ENCODE measurements around the gene TEX19.

The TEX19 gene

DNA sequence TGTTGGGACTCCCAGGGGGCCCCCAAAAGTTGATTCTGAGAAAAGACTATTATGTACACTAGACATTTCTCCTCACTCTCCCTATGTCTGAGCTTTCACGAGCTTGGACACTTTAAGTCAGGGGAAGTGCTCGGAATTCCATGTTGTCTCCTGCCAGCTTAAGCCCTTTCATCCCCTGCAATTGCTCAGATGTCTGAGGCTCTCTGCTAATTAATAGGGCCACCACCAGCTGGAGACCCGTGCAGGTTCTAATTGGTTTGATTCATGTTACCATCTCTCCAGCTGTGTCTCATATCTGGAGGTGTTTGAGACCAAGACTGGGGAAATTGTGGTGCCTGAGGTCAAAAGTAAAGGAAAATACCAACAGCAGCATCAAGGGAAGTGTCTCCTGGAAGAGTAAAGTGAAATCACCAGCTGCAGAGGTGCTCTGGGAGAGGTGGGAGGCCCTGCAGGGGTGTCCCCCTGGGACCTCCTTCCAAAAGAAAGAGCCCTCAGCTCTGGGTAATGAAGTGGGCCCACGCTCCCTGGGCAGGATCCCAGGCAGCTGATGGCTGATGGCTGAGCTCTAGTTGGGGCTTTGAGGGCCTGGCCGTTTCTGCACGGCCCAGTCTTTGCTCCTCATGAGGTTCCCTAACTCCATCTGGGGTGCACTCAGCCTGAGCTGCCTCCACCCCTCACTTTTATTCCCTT is 6.7 kb downstream of the TEX19 start:
- no peaks in the 10 kb centered on the region for H3K9me2 ChIP-seq (ENCODE audit: low read depth, low read length)
- TF ChIP-seq EZH2 (IDR thresholded peaks at IDR 0.05; ENCODE audit: borderline replicate concordance, low read length): no peak
- TF ChIP-seq, protein P1, sequence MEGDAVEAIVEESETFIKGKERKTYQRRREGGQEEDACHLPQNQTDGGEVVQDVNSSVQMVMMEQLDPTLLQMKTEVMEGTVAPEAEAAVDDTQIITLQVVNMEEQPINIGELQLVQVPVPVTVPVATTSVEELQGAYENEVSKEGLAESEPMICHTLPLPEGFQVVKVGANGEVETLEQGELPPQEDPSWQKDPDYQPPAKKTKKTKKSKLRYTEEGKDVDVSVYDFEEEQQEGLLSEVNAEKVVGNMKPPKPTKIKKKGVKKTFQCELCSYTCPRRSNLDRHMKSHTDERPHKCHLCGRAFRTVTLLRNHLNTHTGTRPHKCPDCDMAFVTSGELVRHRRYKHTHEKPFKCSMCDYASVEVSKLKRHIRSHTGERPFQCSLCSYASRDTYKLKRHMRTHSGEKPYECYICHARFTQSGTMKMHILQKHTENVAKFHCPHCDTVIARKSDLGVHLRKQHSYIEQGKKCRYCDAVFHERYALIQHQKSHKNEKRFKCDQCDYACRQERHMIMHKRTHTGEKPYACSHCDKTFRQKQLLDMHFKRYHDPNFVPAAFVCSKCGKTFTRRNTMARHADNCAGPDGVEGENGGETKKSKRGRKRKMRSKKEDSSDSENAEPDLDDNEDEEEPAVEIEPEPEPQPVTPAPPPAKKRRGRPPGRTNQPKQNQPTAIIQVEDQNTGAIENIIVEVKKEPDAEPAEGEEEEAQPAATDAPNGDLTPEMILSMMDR (IDR thresholded peaks at IDR 0.05; ENCODE audit: low read length): no peak
- H4K20me1 ChIP-seq (ENCODE audit: insufficient read depth, low read length): no peaks in the 10 kb centered on the region
- no peaks in the 10 kb centered on the region for H3K9me3 ChIP-seq (ENCODE audit: low read length)
- no peak overlapping the region for H2AFZ ChIP-seq (ENCODE audit: low read length)
- H3K9ac ChIP-seq (ENCODE audit: low read length): no peak overlapping the region
- H3K79me2 ChIP-seq (ENCODE audit: insufficient read depth, low read length): no peaks in the 10 kb centered on the region
- H3K36me3 ChIP-seq (ENCODE audit: insufficient read depth, low read length): no peaks in the 10 kb centered on the region; the same call in 1 of the 2 replicates
- H3K4me3 ChIP-seq (ENCODE audit: low read depth, low read length, poor library complexity, severe bottlenecking): no peak overlapping the region
- no peaks in the 10 kb centered on the region for H3F3A ChIP-seq (ENCODE audit: insufficient read depth, low read length)
- no peaks in the 10 kb centered on the region for H3K27me3 ChIP-seq (ENCODE audit: insufficient read depth, low read length)
- no peak overlapping the region for H3K27ac ChIP-seq (ENCODE audit: low read depth, low read length, poor library complexity, severe bottlenecking)
- peaks cover 13% of the 10 kb centered on the region for H3K4me1 ChIP-seq (ENCODE audit: insufficient read depth, low read length, severe bottlenecking)
- no peak overlapping the region for H3K4me2 ChIP-seq (ENCODE audit: low read length)

GRCh38 chr17:82366749-82367148 is 7.7 kb downstream of the TEX19 start:
- TF ChIP-seq, protein P1 (IDR thresholded peaks at IDR 0.05; ENCODE audit: low read length): no peak
- no peak for TF ChIP-seq EZH2 (IDR thresholded peaks at IDR 0.05; ENCODE audit: borderline replicate concordance, low read length)
- no peaks in the 10 kb centered on the region for H3F3A ChIP-seq (ENCODE audit: insufficient read depth, low read length)
- H3K9ac ChIP-seq (ENCODE audit: low read length): no peak overlapping the region
- no peak overlapping the region for H3K27ac ChIP-seq (ENCODE audit: low read depth, low read length, poor library complexity, severe bottlenecking)
- no peak overlapping the region for H3K4me3 ChIP-seq (ENCODE audit: low read depth, low read length, poor library complexity, severe bottlenecking)
- no peaks in the 10 kb centered on the region for H4K20me1 ChIP-seq (ENCODE audit: insufficient read depth, low read length)
- no peaks in the 10 kb centered on the region for H3K9me2 ChIP-seq (ENCODE audit: low read depth, low read length)
- peaks cover 16% of the 10 kb centered on the region for H3K4me1 ChIP-seq (ENCODE audit: insufficient read depth, low read length, severe bottlenecking)
- no peaks in the 10 kb centered on the region for H3K27me3 ChIP-seq (ENCODE audit: insufficient read depth, low read length)
- no peaks in the 10 kb centered on the region for H3K9me3 ChIP-seq (ENCODE audit: low read length)
- no peak overlapping the region for H2AFZ ChIP-seq (ENCODE audit: low read length)
- no peaks in the 10 kb centered on the region for H3K79me2 ChIP-seq (ENCODE audit: insufficient read depth, low read length)
- H3K36me3 ChIP-seq (ENCODE audit: insufficient read depth, low read length): no peaks in the 10 kb centered on the region; the same call in 1 of the 2 replicates
- H3K4me2 ChIP-seq (ENCODE audit: low read length): no peak overlapping the region

DNA sequence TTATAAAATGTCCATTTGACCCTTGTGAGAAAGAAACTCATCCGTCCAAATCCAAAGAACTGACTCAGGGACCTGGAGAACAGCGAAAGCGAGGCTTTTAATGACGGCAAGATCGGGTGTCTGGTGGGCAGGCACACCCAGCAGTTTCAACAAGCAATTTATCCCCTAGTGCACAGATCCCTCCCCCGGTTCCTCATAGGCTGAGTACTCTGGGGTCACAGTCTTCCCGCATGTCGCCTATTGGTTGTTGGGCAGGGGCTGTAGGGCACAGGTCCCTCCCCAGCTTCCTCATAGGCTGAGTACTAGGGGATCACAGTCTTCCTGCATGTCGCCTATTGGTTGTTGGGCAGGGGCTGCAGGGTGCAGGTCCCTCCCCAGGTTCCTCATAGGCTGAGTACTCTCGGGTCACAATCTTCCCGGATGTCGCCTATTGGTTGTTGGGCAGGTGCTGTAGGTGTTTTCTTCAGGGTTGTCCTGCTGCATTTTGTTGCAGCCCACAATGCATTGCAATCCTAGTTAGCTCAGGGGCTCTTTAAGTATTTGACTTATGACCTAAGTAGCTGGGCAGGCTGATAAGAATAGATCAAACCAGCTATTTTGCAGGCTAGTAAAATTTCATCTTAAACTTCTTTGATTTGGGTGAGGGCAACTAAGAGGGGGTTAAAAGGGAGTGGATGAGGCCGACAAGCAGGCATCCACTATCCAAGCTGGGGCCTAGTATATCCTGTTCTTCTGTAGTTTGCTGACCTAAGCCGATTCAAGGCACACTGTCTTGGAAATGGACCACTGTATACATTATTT is 8.9 kb downstream of the TEX19 start:
- Histone ChIP-seq H3K9ac (ENCODE audit: low read length) (no peak overlapping the region), H3K4me3 (ENCODE audit: low read depth, low read length, poor library complexity, severe bottlenecking) (no peak overlapping the region), H2AFZ (ENCODE audit: low read length) (no peak overlapping the region), H3F3A (ENCODE audit: insufficient read depth, low read length) (no peaks in the 10 kb centered on the region), H3K36me3 (ENCODE audit: insufficient read depth, low read length) (no peaks in the 10 kb centered on the region; the same call in 1 of the 2 replicates), H3K79me2 (ENCODE audit: insufficient read depth, low read length) (no peaks in the 10 kb centered on the region), H3K27ac (ENCODE audit: low read depth, low read length, poor library complexity, severe bottlenecking) (no peak overlapping the region), H3K9me3 (ENCODE audit: low read length) (no peaks in the 10 kb centered on the region), H4K20me1 (ENCODE audit: insufficient read depth, low read length) (no peaks in the 10 kb centered on the region), H3K9me2 (ENCODE audit: low read depth, low read length) (no peaks in the 10 kb centered on the region), H3K27me3 (ENCODE audit: insufficient read depth, low read length) (no peaks in the 10 kb centered on the region), H3K4me1 (ENCODE audit: insufficient read depth, low read length, severe bottlenecking) (peaks cover 16% of the 10 kb centered on the region), H3K4me2 (ENCODE audit: low read length) (no peak overlapping the region)
- TF ChIP-seq, protein P1 (IDR thresholded peaks at IDR 0.05; ENCODE audit: low read length): no peak
- no peak for TF ChIP-seq EZH2 (IDR thresholded peaks at IDR 0.05; ENCODE audit: borderline replicate concordance, low read length)

Measured in OCI-LY1 (cell line).